ENCODE results near the gene ANKRD42.

Gene ANKRD42

DNA sequence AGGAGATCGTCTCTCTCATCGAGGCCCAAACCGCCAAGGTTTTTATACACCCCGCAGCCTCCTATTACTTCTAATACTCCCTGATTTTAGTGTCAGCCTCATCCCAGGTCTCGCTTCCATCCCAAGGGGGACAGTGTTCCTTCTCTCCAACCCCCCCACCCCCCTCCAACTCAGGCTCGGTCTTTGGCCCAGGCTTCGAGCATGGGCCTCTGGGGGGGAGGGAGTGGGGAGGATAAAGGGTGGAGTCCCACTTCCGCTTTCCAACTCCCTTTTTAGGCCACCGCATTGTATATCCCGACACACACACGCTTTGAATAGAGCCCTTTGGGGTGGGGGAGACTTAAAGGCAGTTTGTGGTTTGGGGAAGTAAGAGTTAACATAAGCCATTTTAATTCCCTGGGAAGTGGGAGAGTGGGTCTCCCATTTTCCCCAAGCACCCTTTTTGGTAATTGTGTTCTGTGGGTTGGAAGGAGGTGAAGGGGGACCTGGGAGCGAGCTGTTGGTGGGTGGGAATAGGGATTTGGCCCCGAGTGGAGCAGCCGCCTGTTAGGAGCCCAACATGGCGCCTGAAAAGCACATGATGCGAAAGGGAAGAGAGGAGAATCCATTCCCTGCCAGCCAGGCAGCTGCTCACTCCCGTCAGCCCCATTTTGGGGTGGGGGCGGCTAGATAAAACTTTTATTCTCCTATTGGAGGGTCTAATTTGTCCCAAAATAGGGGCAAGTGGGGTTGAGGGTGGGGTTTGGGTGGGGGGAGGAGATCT is 35.7 kb upstream of the ANKRD42 start:
- DNase-seq: peak; percentile 68
- peak overlapping the region; percentile 84 for H2BK15ac ChIP-seq (ENCODE audit: low read depth, poor library complexity, severe bottlenecking)
- H2AFZ ChIP-seq (ENCODE audit: low read depth, low read length): no peak overlapping the region
- peak overlapping the region; percentile 81 for H4K8ac ChIP-seq (ENCODE audit: low read length)
- H3K4me1 ChIP-seq (ENCODE audit: control insufficient read depth, insufficient read depth, low read depth, low read length): peaks cover 2% of the 10 kb centered on the region
- H4K91ac ChIP-seq (ENCODE audit: low read length): peak overlapping the region; percentile 93
- H3K9ac ChIP-seq (ENCODE audit: low read length): peak overlapping the region; percentile 100
- peak overlapping the region; percentile 69 to 93 for H3K4ac ChIP-seq (ENCODE audit: low read depth in 1 of 2, low read length in 2 of 2)
- peak overlapping the region; percentile 90 for H3K27ac ChIP-seq (ENCODE audit: low read length, poor library complexity, severe bottlenecking)
- H3K79me1 ChIP-seq (replicated peaks; ENCODE audit: low read length, poor library complexity, severe bottlenecking): peaks cover 3% of the 10 kb centered on the region
- WGBS: 1% methylated on average over 11 of the region's 18 CpGs
- H2BK5ac ChIP-seq (ENCODE audit: low read depth, low read length, poor library complexity, severe bottlenecking): peak overlapping the region; percentile 90
- no peaks in the 10 kb centered on the region for H3K9me3 ChIP-seq (ENCODE audit: control insufficient read depth, low read length)
- H3K27me3 ChIP-seq (ENCODE audit: control insufficient read depth in 1 of 2, insufficient read depth in 1 of 2, low read length in 2 of 2): no peaks in the 10 kb centered on the region
- H3K18ac ChIP-seq (ENCODE audit: low read depth in 1 of 2, low read length in 2 of 2): peak overlapping the region; percentile 30 to 92
- H2BK120ac ChIP-seq (ENCODE audit: low read depth, low read length): peak overlapping the region; percentile 39
- peak overlapping the region; percentile 37 for H2AK5ac ChIP-seq (ENCODE audit: low read length, severe bottlenecking)
- H3K4me3 ChIP-seq (ENCODE audit: insufficient read depth in 1 of 2, low read depth in 1 of 2, low read length in 2 of 2): peak overlapping the region; percentile 77 to 86
- peaks cover 0 to 28% of the 10 kb centered on the region in 2 experiments for H3K36me3 ChIP-seq (ENCODE audit: control insufficient read depth in 1 of 2, insufficient read depth in 2 of 2, low read depth in 1 of 2, low read length in 2 of 2)
- H3K4me2 ChIP-seq (ENCODE audit: low read length, poor library complexity, severe bottlenecking): no peak overlapping the region
- peak overlapping the region; percentile 19 to 44 for H3K14ac ChIP-seq (ENCODE audit: low read length in 2 of 2)
- H3K23ac ChIP-seq (ENCODE audit: low read length in 2 of 2): peak overlapping the region in 1 of 2 experiments; percentile 15
- no peak overlapping the region for H2BK12ac ChIP-seq (ENCODE audit: low read length in 2 of 2)

DNA sequence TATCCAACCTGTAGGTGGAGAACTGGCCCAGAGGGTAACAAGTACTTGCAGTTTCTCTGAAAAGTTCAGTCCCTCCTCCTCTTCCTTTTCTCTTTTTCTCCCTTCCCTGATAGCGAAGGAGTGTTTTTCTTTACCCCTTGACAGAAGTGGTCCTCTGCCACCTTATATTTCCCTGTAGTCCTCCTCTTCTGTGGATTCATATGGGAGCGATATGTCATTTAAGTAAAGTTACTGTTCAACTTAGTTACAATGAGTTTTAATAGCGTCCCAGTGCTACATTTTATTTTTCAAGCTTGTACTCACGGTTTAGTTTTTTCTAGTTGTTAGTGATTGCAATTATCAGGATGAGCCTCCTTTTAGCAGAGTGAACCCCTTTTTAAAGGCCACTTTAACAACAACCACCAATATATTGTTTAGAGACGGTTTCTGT is 35.1 kb upstream of the ANKRD42 start:
- H3K27me3 ChIP-seq (ENCODE audit: control insufficient read depth in 1 of 2, insufficient read depth in 1 of 2, low read length in 2 of 2): no peaks in the 10 kb centered on the region
- H2BK12ac ChIP-seq (ENCODE audit: low read length in 2 of 2): no peak overlapping the region
- H3K23ac ChIP-seq (ENCODE audit: low read length in 2 of 2): no peak overlapping the region
- H2AK5ac ChIP-seq (ENCODE audit: low read length, severe bottlenecking): no peak overlapping the region
- peaks cover 0 to 28% of the 10 kb centered on the region in 2 experiments for H3K36me3 ChIP-seq (ENCODE audit: control insufficient read depth in 1 of 2, insufficient read depth in 2 of 2, low read depth in 1 of 2, low read length in 2 of 2)
- peak overlapping the region; percentile 100 for H3K9ac ChIP-seq (ENCODE audit: low read length)
- no peak overlapping the region for H2BK5ac ChIP-seq (ENCODE audit: low read depth, low read length, poor library complexity, severe bottlenecking)
- DNase-seq: peak; percentile 55
- peak overlapping the region; percentile 11 for H3K4me2 ChIP-seq (ENCODE audit: low read length, poor library complexity, severe bottlenecking)
- H2BK15ac ChIP-seq (ENCODE audit: low read depth, poor library complexity, severe bottlenecking): no peak overlapping the region
- no peak overlapping the region for H2BK120ac ChIP-seq (ENCODE audit: low read depth, low read length)
- no peak overlapping the region for H3K18ac ChIP-seq (ENCODE audit: low read depth in 1 of 2, low read length in 2 of 2)
- H3K9me3 ChIP-seq (ENCODE audit: control insufficient read depth, low read length): no peaks in the 10 kb centered on the region
- H4K8ac ChIP-seq (ENCODE audit: low read length): no peak overlapping the region
- no peak overlapping the region for H4K91ac ChIP-seq (ENCODE audit: low read length)
- H3K4me3 ChIP-seq (ENCODE audit: insufficient read depth in 1 of 2, low read depth in 1 of 2, low read length in 2 of 2): peak overlapping the region; percentile 77 to 86
- no CpG with 5 or more reads among the region's 5 CpGs for WGBS
- H3K79me1 ChIP-seq (replicated peaks; ENCODE audit: low read length, poor library complexity, severe bottlenecking): peaks cover 3% of the 10 kb centered on the region
- H2AFZ ChIP-seq (ENCODE audit: low read depth, low read length): no peak overlapping the region
- H3K4me1 ChIP-seq (ENCODE audit: control insufficient read depth, insufficient read depth, low read depth, low read length): peaks cover 2% of the 10 kb centered on the region
- H3K4ac ChIP-seq (ENCODE audit: low read depth in 1 of 2, low read length in 2 of 2): no peak overlapping the region
- H3K14ac ChIP-seq (ENCODE audit: low read length in 2 of 2): no peak overlapping the region
- peak overlapping the region; percentile 90 for H3K27ac ChIP-seq (ENCODE audit: low read length, poor library complexity, severe bottlenecking)

DNA sequence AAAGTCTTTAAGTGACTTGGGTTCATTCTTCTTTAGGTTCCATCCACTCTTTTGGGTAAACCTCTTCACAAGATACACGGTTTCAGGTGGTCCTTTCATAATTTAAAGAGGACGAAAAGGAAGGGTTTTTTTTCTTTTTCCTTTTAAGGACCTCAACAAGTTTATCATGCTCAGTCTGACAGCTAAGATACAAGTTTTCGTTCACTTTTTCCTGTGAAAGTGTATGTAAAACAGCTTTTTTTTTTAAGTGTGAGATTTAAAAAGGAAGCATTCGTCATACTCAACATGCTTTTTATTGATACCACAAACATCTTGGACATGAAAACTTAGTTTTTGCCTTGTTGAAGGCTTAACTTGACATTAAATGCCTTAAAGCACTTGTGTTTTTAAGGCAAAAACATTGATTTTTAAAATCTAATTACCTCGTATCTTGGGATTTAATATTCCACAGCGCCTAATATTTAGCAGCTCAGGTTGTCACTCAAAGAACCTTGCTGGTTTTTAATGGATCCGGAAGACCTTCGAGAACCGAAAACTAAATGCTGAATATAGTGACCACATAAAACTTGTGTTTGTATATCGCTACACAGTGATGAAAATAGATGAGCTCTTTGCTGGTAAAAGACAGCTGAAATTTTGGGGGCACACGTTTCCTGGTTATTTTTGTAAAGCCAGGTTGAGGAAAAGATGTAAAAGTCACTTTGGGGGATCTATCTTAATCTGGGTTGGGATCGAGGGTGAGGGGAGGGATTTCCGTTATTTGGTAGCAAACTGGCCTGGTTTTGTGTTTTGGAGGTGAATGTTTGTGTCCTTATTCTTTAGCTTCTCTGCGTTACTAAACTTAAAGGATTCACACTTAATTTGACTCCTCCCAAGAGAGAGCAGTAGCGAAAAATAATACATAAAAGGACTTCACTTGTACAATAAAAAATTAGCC is 34.3 kb upstream of the ANKRD42 start:
- no peak overlapping the region for H2AK5ac ChIP-seq (ENCODE audit: low read length, severe bottlenecking)
- peaks cover 3% of the 10 kb centered on the region for H3K79me1 ChIP-seq (replicated peaks; ENCODE audit: low read length, poor library complexity, severe bottlenecking)
- peak overlapping the region in 1 of 2 experiments; percentile 86 for H3K4me3 ChIP-seq (ENCODE audit: insufficient read depth in 1 of 2, low read depth in 1 of 2, low read length in 2 of 2)
- no peak overlapping the region for H2AFZ ChIP-seq (ENCODE audit: low read depth, low read length)
- H2BK12ac ChIP-seq (ENCODE audit: low read length in 2 of 2): no peak overlapping the region
- peaks cover 0 to 35% of the 10 kb centered on the region in 2 experiments for H3K36me3 ChIP-seq (ENCODE audit: control insufficient read depth in 1 of 2, insufficient read depth in 2 of 2, low read depth in 1 of 2, low read length in 2 of 2)
- no peak overlapping the region for H2BK15ac ChIP-seq (ENCODE audit: low read depth, poor library complexity, severe bottlenecking)
- peak overlapping the region; percentile 100 for H3K9ac ChIP-seq (ENCODE audit: low read length)
- WGBS: 61% methylated on average over 9 of the region's 15 CpGs
- H3K14ac ChIP-seq (ENCODE audit: low read length in 2 of 2): no peak overlapping the region
- DNase-seq: no peak
- peak overlapping the region; percentile 88 for H3K4me2 ChIP-seq (ENCODE audit: low read length, poor library complexity, severe bottlenecking)
- no peak overlapping the region for H2BK120ac ChIP-seq (ENCODE audit: low read depth, low read length)
- H4K8ac ChIP-seq (ENCODE audit: low read length): no peak overlapping the region
- H4K91ac ChIP-seq (ENCODE audit: low read length): no peak overlapping the region
- no peak overlapping the region for H3K23ac ChIP-seq (ENCODE audit: low read length in 2 of 2)
- H3K27me3 ChIP-seq (ENCODE audit: control insufficient read depth in 1 of 2, insufficient read depth in 1 of 2, low read length in 2 of 2): no peaks in the 10 kb centered on the region
- no peaks in the 10 kb centered on the region for H3K9me3 ChIP-seq (ENCODE audit: control insufficient read depth, low read length)
- H3K27ac ChIP-seq (ENCODE audit: low read length, poor library complexity, severe bottlenecking): no peak overlapping the region
- peaks cover 2% of the 10 kb centered on the region for H3K4me1 ChIP-seq (ENCODE audit: control insufficient read depth, insufficient read depth, low read depth, low read length)
- H2BK5ac ChIP-seq (ENCODE audit: low read depth, low read length, poor library complexity, severe bottlenecking): no peak overlapping the region
- H3K4ac ChIP-seq (ENCODE audit: low read depth in 1 of 2, low read length in 2 of 2): no peak overlapping the region
- H3K18ac ChIP-seq (ENCODE audit: low read depth in 1 of 2, low read length in 2 of 2): no peak overlapping the region
